ENCODE results near the gene ACSL4.

DNA sequence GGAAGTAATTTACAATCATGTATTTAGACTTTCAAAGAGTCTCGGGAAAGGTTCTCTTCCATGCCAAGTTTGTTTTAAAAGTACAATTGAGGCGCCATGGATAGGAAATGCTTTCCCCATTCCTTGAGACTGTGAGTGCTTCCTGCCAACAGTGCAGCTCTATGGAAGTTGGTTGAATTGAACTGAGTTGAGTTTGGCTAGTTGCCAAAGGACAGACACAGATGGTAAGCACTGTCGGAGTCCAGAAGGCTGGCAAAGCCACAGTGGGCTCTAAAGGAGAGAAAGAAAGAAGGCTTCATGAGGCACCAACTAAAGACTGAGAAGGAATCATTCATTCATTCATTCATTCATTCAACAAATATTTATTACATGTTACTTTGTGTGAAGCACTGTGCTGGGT is 103.7 kb downstream of the ACSL4 start:
- TF ChIP-seq, protein P1, sequence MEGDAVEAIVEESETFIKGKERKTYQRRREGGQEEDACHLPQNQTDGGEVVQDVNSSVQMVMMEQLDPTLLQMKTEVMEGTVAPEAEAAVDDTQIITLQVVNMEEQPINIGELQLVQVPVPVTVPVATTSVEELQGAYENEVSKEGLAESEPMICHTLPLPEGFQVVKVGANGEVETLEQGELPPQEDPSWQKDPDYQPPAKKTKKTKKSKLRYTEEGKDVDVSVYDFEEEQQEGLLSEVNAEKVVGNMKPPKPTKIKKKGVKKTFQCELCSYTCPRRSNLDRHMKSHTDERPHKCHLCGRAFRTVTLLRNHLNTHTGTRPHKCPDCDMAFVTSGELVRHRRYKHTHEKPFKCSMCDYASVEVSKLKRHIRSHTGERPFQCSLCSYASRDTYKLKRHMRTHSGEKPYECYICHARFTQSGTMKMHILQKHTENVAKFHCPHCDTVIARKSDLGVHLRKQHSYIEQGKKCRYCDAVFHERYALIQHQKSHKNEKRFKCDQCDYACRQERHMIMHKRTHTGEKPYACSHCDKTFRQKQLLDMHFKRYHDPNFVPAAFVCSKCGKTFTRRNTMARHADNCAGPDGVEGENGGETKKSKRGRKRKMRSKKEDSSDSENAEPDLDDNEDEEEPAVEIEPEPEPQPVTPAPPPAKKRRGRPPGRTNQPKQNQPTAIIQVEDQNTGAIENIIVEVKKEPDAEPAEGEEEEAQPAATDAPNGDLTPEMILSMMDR (IDR thresholded peaks at IDR 0.05), result no peak
- no peak for TF ChIP-seq POLR2A (IDR thresholded peaks at IDR 0.05)
- TF ChIP-seq POLR2AphosphoS5 (IDR thresholded peaks at IDR 0.05), result no peak

Data from prostate gland (tissue), 2 donors.